Testis (tissue), 2 donors: ENCODE data around the gene CLRN1.

ENCODE experiments used
- CTCF ChIP-seq, 3 experiments: fragments of 450-650 bp in 2 of 3; fragments of 200-600 bp in 1 of 3; sonication (generic) in 1 of 3; IDR thresholded peaks; one replicate each; pipeline ENCODE4 v1.5.1; 2016 to 2019; ENCODE audit warnings: antibody characterized with exemption in 3 of 3, mild to moderate bottlenecking in 2 of 3, moderate library complexity in 1 of 3
- POLR2A ChIP-seq: fragments of 450-650 bp; IDR thresholded peaks from one replicate; pipeline ENCODE4 v1.6.1; 2017; ENCODE audit warnings: antibody characterized with exemption, mild to moderate bottlenecking, moderate library complexity

DNA sequence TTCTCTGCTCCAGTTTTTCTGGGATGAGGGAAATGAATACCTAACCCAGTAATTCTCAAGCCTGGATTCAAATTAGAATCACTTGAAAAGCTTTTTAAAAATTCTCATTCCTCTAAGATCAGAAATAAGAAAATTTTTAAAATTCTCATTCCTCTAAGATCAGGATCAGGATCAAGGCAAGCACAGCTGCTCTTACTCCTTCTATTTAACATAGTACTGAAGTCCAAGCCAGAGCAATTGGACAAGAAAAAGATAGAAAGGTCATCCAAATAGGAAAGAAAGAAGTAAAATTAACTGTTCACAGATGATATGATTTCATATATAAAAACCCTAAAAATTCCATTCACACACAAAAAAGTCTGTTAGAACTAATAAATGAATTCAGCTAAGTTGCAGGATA, 24.2 kb upstream of the CLRN1 start:
- TF ChIP-seq CTCF (IDR thresholded peaks at IDR 0.05), result no peak
- no peak for TF ChIP-seq POLR2A
